ENCODE data around the gene PPP3CA.

The PPP3CA gene

GRCh38 chr4:101346351-101347266, 717 bp downstream of the PPP3CA start:
- Histone ChIP-seq H3K4me1 (ENCODE audit: control extremely low read depth in 1 of 4, control insufficient read depth in 4 of 4, insufficient read depth in 4 of 4, low read length in 3 of 4) (peaks cover 7 to 29% (median 24%) of the 10 kb centered on the region in 4 experiments), H3K27me3 (replicated peaks in 2 of 5; ENCODE audit: control insufficient read depth in 4 of 5, insufficient read depth in 5 of 5, low read length in 4 of 5) (no peaks in the 10 kb centered on the region), H3K36me3 (ENCODE audit: control insufficient read depth in 4 of 4, insufficient read depth in 4 of 4, low read length in 3 of 4) (no peaks in the 10 kb centered on the region), H3K4me3 (ENCODE audit: control insufficient read depth in 1 of 7, extremely low read depth in 1 of 7, insufficient read depth in 4 of 7, low read depth in 2 of 7, low read length in 6 of 7) (peak overlapping the region; percentile 78 to 98 (median 87)), H3K9me3 (ENCODE audit: control extremely low read depth in 1 of 5, control insufficient read depth in 4 of 5, insufficient read depth in 2 of 5, low read depth in 1 of 5, low read length in 4 of 5) (no peaks in the 10 kb centered on the region), H3K27ac (ENCODE audit: insufficient read depth in 1 of 2, low read depth in 1 of 2, low read length in 2 of 2, poor library complexity in 1 of 2, severe bottlenecking in 2 of 2) (peak overlapping the region; percentile 46 to 81)
- ChIA-PET CTCF (interaction anchor here (1.3 to 1.6 kb wide), 2 partner anchors 13 to 161 kb away, joined by 4 to 5 read pairs; no protein-coding TSS in a partner anchor), POLR2A (interaction anchor here (1.1 to 1.4 kb wide), 3 partner anchors 40 to 999 kb away, joined by 3 to 5 read pairs (median 4); partner anchors contain the start of gene SLC39A8)
- DNase-seq = peak; percentile 78 to 93 (median 89)
- 0% methylated on average over 59 of the region's 93 CpGs for WGBS (ENCODE audit: insufficient coverage)

GRCh38 chr4:101345596-101346350, 1.6 kb downstream of the PPP3CA start:
- peak overlapping the region; percentile 64 to 81 for H3K27ac ChIP-seq (ENCODE audit: insufficient read depth in 1 of 2, low read depth in 1 of 2, low read length in 2 of 2, poor library complexity in 1 of 2, severe bottlenecking in 2 of 2)

DNA sequence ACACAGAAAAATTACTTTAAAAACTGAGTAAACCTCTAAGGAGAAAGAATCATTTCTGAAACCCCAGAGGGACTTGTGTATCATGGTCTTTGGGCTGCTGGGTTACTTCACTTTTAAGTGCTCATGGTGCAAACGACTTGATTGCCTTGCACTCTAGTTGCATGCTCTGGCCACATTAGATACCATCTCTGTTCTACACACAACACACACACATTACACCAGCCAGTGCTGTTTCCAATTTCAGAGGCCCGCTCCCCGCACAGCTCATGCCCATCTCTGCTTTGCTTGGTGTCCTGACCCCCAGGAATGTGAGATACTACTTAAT, 2.1 kb downstream of the PPP3CA start:
- Histone ChIP-seq H3K9me3 (ENCODE audit: control extremely low read depth in 1 of 5, control insufficient read depth in 4 of 5, insufficient read depth in 2 of 5, low read depth in 1 of 5, low read length in 4 of 5) (no peaks in the 10 kb centered on the region), H3K27me3 (replicated peaks in 2 of 5; ENCODE audit: control insufficient read depth in 4 of 5, insufficient read depth in 5 of 5, low read length in 4 of 5) (no peaks in the 10 kb centered on the region), H3K36me3 (ENCODE audit: control insufficient read depth in 4 of 4, insufficient read depth in 4 of 4, low read length in 3 of 4) (peaks cover 0 to 3% (median 0%) of the 10 kb centered on the region in 4 experiments), H3K27ac (ENCODE audit: insufficient read depth in 1 of 2, low read depth in 1 of 2, low read length in 2 of 2, poor library complexity in 1 of 2, severe bottlenecking in 2 of 2) (peak overlapping the region; percentile 64 to 81), H3K4me1 (ENCODE audit: control extremely low read depth in 1 of 4, control insufficient read depth in 4 of 4, insufficient read depth in 4 of 4, low read length in 3 of 4) (peaks cover 7 to 29% (median 24%) of the 10 kb centered on the region in 4 experiments), H3K4me3 (ENCODE audit: control insufficient read depth in 1 of 7, extremely low read depth in 1 of 7, insufficient read depth in 4 of 7, low read depth in 2 of 7, low read length in 6 of 7) (peak overlapping the region; percentile 45 to 98 (median 96))
- POLR2A ChIA-PET = no interaction called here
- 23% methylated on average over 3 of the region's 3 CpGs for WGBS (ENCODE audit: insufficient coverage)
- CTCF ChIA-PET = interaction anchor here (1.0 kb wide), 1 partner anchor 9 kb away, joined by 3 read pairs; no protein-coding TSS in a partner anchor
- peak; percentile 2 to 54 (median 32) for DNase-seq

More at GRCh38 chr4:101345596-101346350, 1.6 kb downstream of the PPP3CA start:
- Histone ChIP-seq H3K27me3 (replicated peaks in 2 of 5; ENCODE audit: control insufficient read depth in 4 of 5, insufficient read depth in 5 of 5, low read length in 4 of 5) (no peaks in the 10 kb centered on the region), H3K9me3 (ENCODE audit: control extremely low read depth in 1 of 5, control insufficient read depth in 4 of 5, insufficient read depth in 2 of 5, low read depth in 1 of 5, low read length in 4 of 5) (no peaks in the 10 kb centered on the region), H3K4me1 (ENCODE audit: control extremely low read depth in 1 of 4, control insufficient read depth in 4 of 4, insufficient read depth in 4 of 4, low read length in 3 of 4) (peaks cover 7 to 29% (median 24%) of the 10 kb centered on the region in 4 experiments), H3K36me3 (ENCODE audit: control insufficient read depth in 4 of 4, insufficient read depth in 4 of 4, low read length in 3 of 4) (peaks cover 0 to 3% (median 0%) of the 10 kb centered on the region in 4 experiments), H3K4me3 (ENCODE audit: control insufficient read depth in 1 of 7, extremely low read depth in 1 of 7, insufficient read depth in 4 of 7, low read depth in 2 of 7, low read length in 6 of 7) (peak overlapping the region; percentile 45 to 98 (median 96))
- DNase-seq = peak; percentile 73 to 90 (median 86)
- POLR2A ChIA-PET = no interaction called here
- CTCF ChIA-PET = interaction anchor here (1.6 kb wide), 1 partner anchor 13 kb away, joined by 4 read pairs; no protein-coding TSS in a partner anchor
- under 1% methylated on average over 20 of the region's 45 CpGs for WGBS (ENCODE audit: insufficient coverage)

DNA sequence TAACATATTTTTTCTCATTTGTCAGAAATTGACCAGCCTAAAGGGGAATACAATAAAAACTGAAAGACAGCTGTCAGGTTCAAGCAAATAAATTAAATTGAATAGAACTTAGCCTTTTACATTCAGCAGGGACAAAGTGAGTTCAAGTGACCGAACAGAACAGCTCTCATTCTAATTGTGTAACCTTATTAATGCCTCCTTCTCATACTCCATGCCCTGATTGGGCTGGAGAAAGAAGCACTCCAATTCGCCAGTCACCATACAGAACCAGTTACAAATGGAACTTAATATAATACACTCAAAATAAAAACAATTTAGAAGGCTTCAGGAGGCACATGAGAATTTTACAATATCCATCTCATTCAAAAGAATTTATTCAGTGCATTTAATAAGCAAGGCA, 8.0 kb downstream of the PPP3CA start:
- no peak overlapping the region for H3K27ac ChIP-seq (ENCODE audit: insufficient read depth in 1 of 2, low read depth in 1 of 2, low read length in 2 of 2, poor library complexity in 1 of 2, severe bottlenecking in 2 of 2)
- WGBS (ENCODE audit: insufficient coverage) = 80% methylated on average over 1 of the region's 2 CpGs
- H3K9me3 ChIP-seq (ENCODE audit: control extremely low read depth in 1 of 5, control insufficient read depth in 4 of 5, insufficient read depth in 2 of 5, low read depth in 1 of 5, low read length in 4 of 5) = no peaks in the 10 kb centered on the region
- peaks cover 0 to 6% (median 0%) of the 10 kb centered on the region in 4 experiments for H3K36me3 ChIP-seq (ENCODE audit: control insufficient read depth in 4 of 4, insufficient read depth in 4 of 4, low read length in 3 of 4)
- peaks cover 1 to 3% (median 2%) of the 10 kb centered on the region in 4 experiments for H3K4me1 ChIP-seq (ENCODE audit: control extremely low read depth in 1 of 4, control insufficient read depth in 4 of 4, insufficient read depth in 4 of 4, low read length in 3 of 4)
- H3K4me3 ChIP-seq (ENCODE audit: control insufficient read depth in 1 of 7, extremely low read depth in 1 of 7, insufficient read depth in 4 of 7, low read depth in 2 of 7, low read length in 6 of 7) = no peak overlapping the region
- no peaks in the 10 kb centered on the region for H3K27me3 ChIP-seq (replicated peaks in 2 of 5; ENCODE audit: control insufficient read depth in 4 of 5, insufficient read depth in 5 of 5, low read length in 4 of 5)
- ChIA-PET POLR2A (no interaction called here), CTCF (interaction anchor here (1.1 to 1.2 kb wide), 2 partner anchors 9 to 13 kb away, joined by 3 read pairs; no protein-coding TSS in a partner anchor)
- no peak for DNase-seq

- CTCF ChIA-PET = interaction anchor here (1.4 kb wide), 1 partner anchor 10 kb away, joined by 5 read pairs; no protein-coding TSS in a partner anchor
- H3K36me3 ChIP-seq (ENCODE audit: control insufficient read depth in 4 of 4, insufficient read depth in 4 of 4, low read length in 3 of 4) = peaks cover 0 to 6% (median 0%) of the 10 kb centered on the region in 4 experiments
- H3K4me3 ChIP-seq (ENCODE audit: control insufficient read depth in 1 of 7, extremely low read depth in 1 of 7, insufficient read depth in 4 of 7, low read depth in 2 of 7, low read length in 6 of 7) = no peak overlapping the region
- no peak overlapping the region for H3K27ac ChIP-seq (ENCODE audit: insufficient read depth in 1 of 2, low read depth in 1 of 2, low read length in 2 of 2, poor library complexity in 1 of 2, severe bottlenecking in 2 of 2)
- 100% methylated on average over 2 of the region's 4 CpGs for WGBS (ENCODE audit: insufficient coverage)
- peaks cover 0 to 3% (median 2%) of the 10 kb centered on the region in 4 experiments for H3K4me1 ChIP-seq (ENCODE audit: control extremely low read depth in 1 of 4, control insufficient read depth in 4 of 4, insufficient read depth in 4 of 4, low read length in 3 of 4)
- POLR2A ChIA-PET = no interaction called here
- no peaks in the 10 kb centered on the region for H3K9me3 ChIP-seq (ENCODE audit: control extremely low read depth in 1 of 5, control insufficient read depth in 4 of 5, insufficient read depth in 2 of 5, low read depth in 1 of 5, low read length in 4 of 5)
- DNase-seq = peak in 2 of 3 donors; percentile 19 to 24
- H3K27me3 ChIP-seq (replicated peaks in 2 of 5; ENCODE audit: control insufficient read depth in 4 of 5, insufficient read depth in 5 of 5, low read length in 4 of 5) = no peaks in the 10 kb centered on the region
Observed at GRCh38 chr4:101337688-101338087, 9.6 kb downstream of the PPP3CA start.

DNA sequence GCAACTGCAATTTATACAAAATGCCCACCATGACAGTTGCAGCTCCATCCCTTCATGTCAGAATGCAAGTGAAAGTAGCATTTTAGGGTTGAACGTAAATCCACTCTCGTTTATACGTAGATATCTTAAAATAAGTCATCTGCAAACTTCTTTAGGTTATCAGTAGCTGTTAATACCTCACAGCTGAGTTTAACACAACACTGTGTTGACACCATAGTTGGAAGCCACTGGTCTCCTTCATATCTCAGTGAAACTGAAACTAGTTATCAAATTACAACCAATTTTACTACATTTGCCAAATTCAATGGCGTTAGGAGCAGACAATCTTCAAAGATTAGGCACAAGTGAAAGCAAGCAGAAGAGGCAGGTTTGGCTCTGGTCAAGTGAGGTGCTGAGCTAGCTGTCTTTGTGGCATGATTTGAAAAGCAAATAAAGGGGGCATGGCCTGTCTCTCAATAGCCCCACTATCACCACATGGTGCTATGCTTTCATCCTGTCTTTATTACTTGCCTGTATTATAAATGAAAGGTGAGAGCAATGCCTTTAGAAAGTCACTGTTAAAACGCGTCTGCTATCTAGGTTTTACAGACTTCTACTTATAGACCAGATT, 12.3 kb downstream of the PPP3CA start:
- Histone ChIP-seq H3K4me1 (ENCODE audit: control extremely low read depth in 1 of 4, control insufficient read depth in 4 of 4, insufficient read depth in 4 of 4, low read length in 3 of 4) (peaks cover 0 to 3% (median 2%) of the 10 kb centered on the region in 4 experiments), H3K27me3 (replicated peaks in 2 of 5; ENCODE audit: control insufficient read depth in 4 of 5, insufficient read depth in 5 of 5, low read length in 4 of 5) (no peaks in the 10 kb centered on the region), H3K27ac (ENCODE audit: insufficient read depth in 1 of 2, low read depth in 1 of 2, low read length in 2 of 2, poor library complexity in 1 of 2, severe bottlenecking in 2 of 2) (no peak overlapping the region), H3K9me3 (ENCODE audit: control extremely low read depth in 1 of 5, control insufficient read depth in 4 of 5, insufficient read depth in 2 of 5, low read depth in 1 of 5, low read length in 4 of 5) (no peaks in the 10 kb centered on the region), H3K36me3 (ENCODE audit: control insufficient read depth in 4 of 4, insufficient read depth in 4 of 4, low read length in 3 of 4) (peaks cover 0 to 3% (median 0%) of the 10 kb centered on the region in 4 experiments), H3K4me3 (ENCODE audit: control insufficient read depth in 1 of 7, extremely low read depth in 1 of 7, insufficient read depth in 4 of 7, low read depth in 2 of 7, low read length in 6 of 7) (no peak overlapping the region)
- POLR2A ChIA-PET = no interaction called here
- no peak for DNase-seq
- 100% methylated on average over 6 of the region's 6 CpGs for WGBS (ENCODE audit: insufficient coverage)
- CTCF ChIA-PET = interaction anchor here (0.7 kb wide), 1 partner anchor 166 kb away, joined by 3 read pairs; no protein-coding TSS in a partner anchor

Measured in common myeloid progenitor, CD34-positive (primary cell).